HepG2 (cell line): Measurements from ENCODE around the gene TSKU. TPM values are rescaled to one million over a fixed set of nuclear protein-coding genes. Genes with fewer than 3 reads are reported as not detected.

Source experiments
- CCDC6 ChIP-seq: sonication (generic); formaldehyde crosslinking; IDR thresholded peaks from 2 replicates; pipeline ENCODE4 v1.8.1; 2022; ENCODE audit warnings: mild to moderate bottlenecking, missing genetic modification reagents, moderate library complexity
- CEBPZ ChIP-seq: IDR thresholded peaks from 2 replicates; pipeline ENCODE4 v1.6.1; 2012; ENCODE audit warnings: low read length, improper control_type of control experiment
- HCFC1 ChIP-seq: fragments of 150-350 bp; IDR thresholded peaks from 2 replicates; pipeline ENCODE4 v1.6.1; 2014; ENCODE audit warnings: low read depth, low read length
- HNF4A ChIP-seq: sonication (generic); formaldehyde crosslinking; IDR thresholded peaks from 2 replicates; pipeline ENCODE4 v1.4.0; 2020; ENCODE audit warnings: missing genetic modification reagents
- KDM3A ChIP-seq: IDR thresholded peaks from 2 replicates; pipeline ENCODE4 v1.6.1; 2018; ENCODE audit warnings: low read depth, missing compliant biosample characterization
- PBX3 ChIP-seq: sonication (generic); formaldehyde crosslinking; IDR thresholded peaks from 2 replicates; pipeline ENCODE4 v1.8.1; 2023; ENCODE audit warnings: missing genetic modification reagents, inconsistent platforms, borderline replicate concordance
- SALL2 ChIP-seq: sonication (generic); formaldehyde crosslinking; IDR thresholded peaks from 2 replicates; pipeline ENCODE4 v1.8.1; 2023; ENCODE audit warnings: mild to moderate bottlenecking, missing genetic modification reagents, inconsistent platforms
- SPEN ChIP-seq: sonication (generic); formaldehyde crosslinking; IDR thresholded peaks from 2 replicates; pipeline ENCODE4 v1.5.1; 2020; ENCODE audit warnings: low read depth, mild to moderate bottlenecking, missing genetic modification reagents
- TBX2 ChIP-seq: sonication (generic); formaldehyde crosslinking; IDR thresholded peaks from 2 replicates; pipeline ENCODE4 v1.5.0; 2020; ENCODE audit warnings: missing genetic modification reagents, mild to moderate bottlenecking, borderline replicate concordance
- TFDP1 ChIP-seq: IDR thresholded peaks from 2 replicates; pipeline ENCODE4 v1.6.1; 2016; ENCODE audit warnings: missing compliant biosample characterization, missing genetic modification reagents, borderline replicate concordance
- ZNF7 ChIP-seq: IDR thresholded peaks from 2 replicates; pipeline ENCODE4 v1.6.1; 2016; ENCODE audit warnings: missing biosample characterization, missing genetic modification reagents
- ZNF841 ChIP-seq: sonication (generic); formaldehyde crosslinking; IDR thresholded peaks from 2 replicates; pipeline ENCODE4 v1.8.1; 2023; ENCODE audit warnings: missing genetic modification reagents, borderline replicate concordance
- ZNF891 ChIP-seq: sonication (generic); formaldehyde crosslinking; IDR thresholded peaks from 2 replicates; pipeline ENCODE4 v1.5.0; 2020; ENCODE audit warnings: mild to moderate bottlenecking, missing genetic modification reagents
- polyA plus RNA-seq, 8 experiments: library from polyadenylated mRNA; depleted of rRNA in 3 of 8; stranded (reverse) in 7 of 8; unstranded in 1 of 8; fragments of >200 nt; fragmentation: Illumina TruSeq in 4 of 8; extraction: Trizol in 4 of 8; gene quantifications; 2 replicates each; pipeline versions ENCODE4 v1.2.1 to v1.2.3, GENCODE V29; 2011 to 2016; ENCODE audit warnings: low read depth in 4 of 8, missing spikeins in 1 of 8, mixed read lengths in 1 of 8; ENCODE audit not compliant: insufficient read depth in 1 of 8
- total RNA-seq, 5 experiments: library from RNA; depleted of rRNA; stranded (reverse); fragments of >200 nt; fragmentation: Illumina TruSeq; extraction: Trizol; gene quantifications; 2 replicates each; pipeline ENCODE4 v1.2.3, GENCODE V29; 2016; ENCODE audit warnings: low read depth in 1 of 5
- TF ChIP-seq, protein P1 (sequence below): sonication (generic); formaldehyde crosslinking; IDR thresholded peaks from 2 replicates; pipeline ENCODE4 v1.8.0; 2023; ENCODE audit warnings: mild to moderate bottlenecking, missing genetic modification reagents
- TF ChIP-seq, protein P2 (sequence below): sonication (generic); formaldehyde crosslinking; IDR thresholded peaks from 2 replicates; pipeline ENCODE4 v1.4.0; 2020; ENCODE audit warnings: missing genetic modification reagents
- TF ChIP-seq, protein P3 (sequence below), 2 experiments: sonication (generic) in 1 of 2; formaldehyde crosslinking in 1 of 2; IDR thresholded peaks; 2 replicates each; pipeline versions ENCODE4 v1.5.1 to v1.6.1; 2011 to 2020; ENCODE audit warnings: borderline replicate concordance in 1 of 2, low read depth in 1 of 2, low read length in 1 of 2, mild to moderate bottlenecking in 1 of 2, missing genetic modification reagents in 1 of 2, moderate library complexity in 1 of 2

Gene TSKU
- total and polyA plus RNA-seq, 2 of the 13 experiments (the other 11 are each of a cell fraction or from before 2014, with no cell fraction given): 20.3 to 21.4 TPM

DNA sequence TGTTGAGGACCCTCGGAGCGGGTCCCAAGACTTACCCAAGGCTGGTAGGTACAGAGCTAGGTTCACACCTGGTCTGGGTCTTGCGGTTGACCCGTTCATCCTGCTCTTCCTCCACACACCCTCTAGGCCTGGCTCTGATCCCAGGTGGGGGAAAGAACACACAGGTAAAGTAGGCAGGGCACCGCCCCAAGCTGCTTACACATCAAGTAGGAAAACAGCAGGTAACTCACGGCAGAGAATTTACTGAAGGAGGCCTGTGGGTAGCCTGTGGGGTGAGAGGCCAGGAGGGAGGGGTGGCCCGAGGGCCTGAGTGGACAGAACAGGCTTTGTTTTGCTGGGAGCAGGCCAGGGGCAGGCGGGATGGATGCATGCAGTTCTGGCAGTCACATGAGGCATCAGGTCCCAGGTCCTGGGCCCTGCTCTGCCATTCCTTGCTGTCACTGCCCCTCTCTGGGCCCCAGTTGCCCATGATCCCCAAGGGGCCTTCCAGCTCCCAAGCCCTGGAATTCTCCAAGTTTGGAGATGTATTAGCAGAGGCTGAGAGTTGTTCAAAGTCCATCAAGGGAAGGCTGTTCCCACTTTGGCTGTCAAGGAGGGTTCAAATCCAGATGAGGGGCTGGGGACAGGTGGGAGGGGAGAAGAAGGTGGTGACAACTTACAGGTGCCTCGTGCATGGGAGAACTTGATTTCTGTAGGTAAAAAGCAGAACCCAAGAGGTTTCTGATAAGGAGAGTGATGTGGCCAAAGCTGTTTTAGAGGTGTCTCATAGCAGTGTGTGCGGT, 5.7 kb downstream of the TSKU start (continued):
- TF ChIP-seq, protein P1, sequence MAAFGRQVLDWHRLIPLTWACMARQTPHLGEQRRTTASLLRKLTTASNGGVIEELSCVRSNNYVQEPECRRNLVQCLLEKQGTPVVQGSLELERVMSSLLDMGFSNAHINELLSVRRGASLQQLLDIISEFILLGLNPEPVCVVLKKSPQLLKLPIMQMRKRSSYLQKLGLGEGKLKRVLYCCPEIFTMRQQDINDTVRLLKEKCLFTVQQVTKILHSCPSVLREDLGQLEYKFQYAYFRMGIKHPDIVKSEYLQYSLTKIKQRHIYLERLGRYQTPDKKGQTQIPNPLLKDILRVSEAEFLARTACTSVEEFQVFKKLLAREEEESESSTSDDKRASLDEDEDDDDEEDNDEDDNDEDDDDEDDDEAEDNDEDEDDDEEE (CRISPR knock-in tag): no peak
- TF ChIP-seq, protein P2, sequence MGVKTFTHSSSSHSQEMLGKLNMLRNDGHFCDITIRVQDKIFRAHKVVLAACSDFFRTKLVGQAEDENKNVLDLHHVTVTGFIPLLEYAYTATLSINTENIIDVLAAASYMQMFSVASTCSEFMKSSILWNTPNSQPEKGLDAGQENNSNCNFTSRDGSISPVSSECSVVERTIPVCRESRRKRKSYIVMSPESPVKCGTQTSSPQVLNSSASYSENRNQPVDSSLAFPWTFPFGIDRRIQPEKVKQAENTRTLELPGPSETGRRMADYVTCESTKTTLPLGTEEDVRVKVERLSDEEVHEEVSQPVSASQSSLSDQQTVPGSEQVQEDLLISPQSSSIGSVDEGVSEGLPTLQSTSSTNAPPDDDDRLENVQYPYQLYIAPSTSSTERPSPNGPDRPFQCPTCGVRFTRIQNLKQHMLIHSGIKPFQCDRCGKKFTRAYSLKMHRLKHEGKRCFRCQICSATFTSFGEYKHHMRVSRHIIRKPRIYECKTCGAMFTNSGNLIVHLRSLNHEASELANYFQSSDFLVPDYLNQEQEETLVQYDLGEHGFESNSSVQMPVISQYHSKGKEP (CRISPR knock-in tag): no peak
- no peak for TF ChIP-seq ZNF891 (CRISPR knock-in tag)
- TF ChIP-seq SPEN (CRISPR knock-in tag): no peak
- no peak for TF ChIP-seq KDM3A (CRISPR knock-in tag)
- peak; percentile 60 for TF ChIP-seq ZNF7
- peak; percentile 28; the same call in 1 of the 2 replicates for TF ChIP-seq TFDP1 (CRISPR knock-in tag)
- no peak for TF ChIP-seq CEBPZ
- no peak for TF ChIP-seq SALL2 (CRISPR knock-in tag)
- TF ChIP-seq HCFC1: no peak
- no peak for TF ChIP-seq CCDC6
- TF ChIP-seq, protein P3, sequence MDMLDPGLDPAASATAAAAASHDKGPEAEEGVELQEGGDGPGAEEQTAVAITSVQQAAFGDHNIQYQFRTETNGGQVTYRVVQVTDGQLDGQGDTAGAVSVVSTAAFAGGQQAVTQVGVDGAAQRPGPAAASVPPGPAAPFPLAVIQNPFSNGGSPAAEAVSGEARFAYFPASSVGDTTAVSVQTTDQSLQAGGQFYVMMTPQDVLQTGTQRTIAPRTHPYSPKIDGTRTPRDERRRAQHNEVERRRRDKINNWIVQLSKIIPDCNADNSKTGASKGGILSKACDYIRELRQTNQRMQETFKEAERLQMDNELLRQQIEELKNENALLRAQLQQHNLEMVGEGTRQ (IDR thresholded peaks at IDR 0.05; ENCODE audit: low read depth, low read length): peak; percentile 26; the same call in 1 of the 2 replicates
- TF ChIP-seq, protein P3 (CRISPR knock-in tag; IDR thresholded peaks at IDR 0.05; ENCODE audit: borderline replicate concordance): no peak
- TF ChIP-seq TBX2: peak; percentile 48; the same call in 1 of the 2 replicates
- TF ChIP-seq ZNF841 (CRISPR knock-in tag): no peak
- TF ChIP-seq HNF4A (CRISPR knock-in tag): peak; percentile 14; the same call in 1 of the 2 replicates
- TF ChIP-seq PBX3 (CRISPR knock-in tag): no peak
